ENCODE results near the gene TEX261.

TEX261 gene

DNA sequence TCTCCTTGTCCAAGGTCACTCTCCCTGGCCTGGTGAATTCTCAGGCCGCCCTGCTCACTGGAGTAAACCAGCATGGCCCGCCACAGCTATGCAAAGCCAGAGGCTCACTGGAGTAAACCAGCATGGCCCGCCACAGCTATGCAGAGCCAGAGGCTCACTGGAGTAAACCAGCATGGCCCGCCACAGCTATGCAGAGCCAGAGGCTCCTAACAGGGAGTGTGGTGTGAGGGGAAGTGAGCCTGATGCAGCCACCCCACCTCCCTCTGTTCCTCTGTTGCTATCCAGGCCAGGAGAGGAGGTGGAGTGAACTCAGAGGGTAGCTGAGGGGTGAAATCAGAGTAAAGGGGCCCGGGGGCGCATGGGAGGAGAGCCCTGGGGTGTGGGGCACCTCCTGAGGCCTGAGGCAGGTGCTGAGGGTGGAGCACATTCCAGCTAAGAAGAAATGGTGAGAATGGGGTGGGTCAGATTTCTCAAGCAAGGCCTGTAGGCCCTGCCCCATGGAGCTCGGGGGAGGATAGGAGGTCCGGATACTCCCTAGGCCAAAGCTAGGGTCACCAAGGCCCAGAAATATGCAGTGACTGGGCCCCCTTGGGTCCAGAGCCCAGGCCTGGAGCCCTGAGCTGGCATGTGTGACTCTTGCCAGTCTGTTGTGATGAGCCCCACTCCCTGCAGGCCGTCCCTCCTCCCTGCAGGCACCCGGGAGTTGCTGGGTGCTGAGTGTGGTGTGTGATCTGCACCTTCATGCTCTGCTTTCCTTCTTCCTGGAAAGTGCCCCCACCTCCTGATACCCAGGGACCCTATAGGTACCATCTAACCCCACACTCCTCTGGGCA, 57.5 kb downstream of the TEX261 start:
- in situ Hi-C loops (cut with HindIII; ENCODE audit: low pct_ligation_motif_present, low sequenced_read_pairs) = no loop called here
- H3K4me3 ChIP-seq (ENCODE audit: low read depth, low read length) = no peak overlapping the region
- no peak overlapping the region for H3K27ac ChIP-seq
- TF ChIP-seq, protein P1, sequence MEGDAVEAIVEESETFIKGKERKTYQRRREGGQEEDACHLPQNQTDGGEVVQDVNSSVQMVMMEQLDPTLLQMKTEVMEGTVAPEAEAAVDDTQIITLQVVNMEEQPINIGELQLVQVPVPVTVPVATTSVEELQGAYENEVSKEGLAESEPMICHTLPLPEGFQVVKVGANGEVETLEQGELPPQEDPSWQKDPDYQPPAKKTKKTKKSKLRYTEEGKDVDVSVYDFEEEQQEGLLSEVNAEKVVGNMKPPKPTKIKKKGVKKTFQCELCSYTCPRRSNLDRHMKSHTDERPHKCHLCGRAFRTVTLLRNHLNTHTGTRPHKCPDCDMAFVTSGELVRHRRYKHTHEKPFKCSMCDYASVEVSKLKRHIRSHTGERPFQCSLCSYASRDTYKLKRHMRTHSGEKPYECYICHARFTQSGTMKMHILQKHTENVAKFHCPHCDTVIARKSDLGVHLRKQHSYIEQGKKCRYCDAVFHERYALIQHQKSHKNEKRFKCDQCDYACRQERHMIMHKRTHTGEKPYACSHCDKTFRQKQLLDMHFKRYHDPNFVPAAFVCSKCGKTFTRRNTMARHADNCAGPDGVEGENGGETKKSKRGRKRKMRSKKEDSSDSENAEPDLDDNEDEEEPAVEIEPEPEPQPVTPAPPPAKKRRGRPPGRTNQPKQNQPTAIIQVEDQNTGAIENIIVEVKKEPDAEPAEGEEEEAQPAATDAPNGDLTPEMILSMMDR (IDR thresholded peaks at IDR 0.05; ENCODE audit: low read depth, low read length, missing control alignments) = no peak
- no peaks in the 10 kb centered on the region for H3K36me3 ChIP-seq (replicated peaks)
- no peak for DNase-seq
- H3K27me3 ChIP-seq (replicated peaks) = no peaks in the 10 kb centered on the region

DNA sequence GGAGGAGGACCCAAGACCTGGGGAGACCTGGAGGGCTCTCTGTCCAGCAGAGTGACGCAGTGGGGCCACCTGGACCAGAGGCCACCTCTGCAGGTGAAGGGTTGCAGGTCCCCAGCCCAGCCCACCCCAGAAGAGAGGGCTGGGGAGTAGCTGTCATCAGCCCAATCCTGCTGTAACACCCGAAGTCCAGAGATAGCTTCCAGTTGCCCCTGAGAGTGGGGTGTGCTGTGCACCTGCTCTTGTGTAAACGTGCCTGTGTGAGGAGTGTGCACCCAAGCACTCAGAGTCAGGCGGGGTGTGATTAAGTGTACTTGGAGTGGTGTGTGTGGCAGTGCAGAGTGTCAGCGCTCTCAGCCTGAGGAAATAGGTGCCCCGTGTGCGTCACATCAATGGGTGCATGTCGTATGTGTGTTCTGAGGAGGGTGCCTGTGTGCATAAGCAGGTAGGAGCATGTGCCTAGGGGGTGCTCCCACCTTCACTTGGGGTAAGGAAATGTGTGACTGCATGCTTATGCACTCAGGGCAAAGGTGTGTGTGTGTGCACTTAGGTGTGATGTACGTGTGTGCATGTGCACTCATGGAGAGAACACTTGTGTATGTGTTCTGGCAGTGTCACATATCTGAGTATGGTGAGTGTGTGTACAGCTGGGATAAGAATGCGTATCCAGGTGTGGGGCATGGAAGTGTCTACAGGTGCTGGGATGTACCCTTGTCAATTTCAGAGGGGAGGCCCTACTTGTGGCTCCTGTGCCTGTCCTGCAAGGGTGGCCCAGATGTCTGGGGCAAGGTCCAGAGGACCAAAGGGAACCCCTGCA, 58.3 kb downstream of the TEX261 start:
- no peaks in the 10 kb centered on the region for H3K27me3 ChIP-seq (replicated peaks)
- TF ChIP-seq, protein P1 (IDR thresholded peaks at IDR 0.05; ENCODE audit: low read depth, low read length, missing control alignments) = no peak
- in situ Hi-C loops (cut with HindIII; ENCODE audit: low pct_ligation_motif_present, low sequenced_read_pairs) = no loop called here
- H3K27ac ChIP-seq = no peak overlapping the region
- H3K4me3 ChIP-seq (ENCODE audit: low read depth, low read length) = no peak overlapping the region
- no peaks in the 10 kb centered on the region for H3K36me3 ChIP-seq (replicated peaks)
- DNase-seq = no peak

All from brain microvascular endothelial cell (primary cell).